ENCODE data around the gene ZNF710. TPM values are rescaled to one million over a fixed set of nuclear protein-coding genes. Genes with fewer than 3 reads are reported as not detected.
A peak's percentile ranks its signal among the peaks of the same experiment; 100 is the strongest.

ZNF710 gene
- total RNA-seq, 2 experiments from 2014 or later, result 22.7 to 24.9 TPM

DNA sequence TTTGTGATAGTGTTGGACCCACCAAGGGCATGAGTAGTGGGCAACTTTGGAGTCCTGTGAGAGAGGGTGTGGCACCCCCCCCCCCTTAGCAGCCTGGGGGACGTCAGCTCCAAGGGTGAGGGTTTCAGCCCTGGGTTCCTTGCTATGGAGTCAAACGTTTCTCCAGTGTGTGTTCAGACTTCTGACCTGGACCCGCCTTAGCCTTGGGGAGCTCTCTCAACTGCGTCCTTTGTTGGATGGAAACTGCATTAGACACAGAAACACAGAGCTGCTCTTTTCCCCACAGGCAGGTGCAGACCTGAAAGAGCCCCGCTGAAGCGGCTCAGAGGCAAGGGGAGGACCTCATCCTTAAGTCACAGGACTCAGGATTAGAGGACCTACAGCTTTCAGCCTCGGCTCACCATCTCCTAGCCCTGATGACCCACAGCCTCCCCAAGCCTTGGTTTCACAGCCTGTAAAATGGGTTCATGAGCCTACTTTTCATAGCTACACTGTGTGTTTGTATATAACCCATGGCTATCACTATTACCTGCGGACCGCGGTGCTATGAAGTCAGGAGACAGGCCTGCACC lies 19.9 kb downstream of the ZNF710 start:
- H3K27ac Mint-ChIP-seq, result no peak overlapping the region
- ChIA-PET POLR2A (no interaction called here), CTCF (interaction anchor here (0.6 to 0.7 kb wide), 2 partner anchors 49 to 281 kb away, joined by 3 read pairs; no protein-coding TSS in a partner anchor)
- H3K9me3 Mint-ChIP-seq (ENCODE audit: insufficient read depth), result no peaks in the 10 kb centered on the region
- H3K4me1 Mint-ChIP-seq (ENCODE audit: low read depth), result peaks cover 52% of the 10 kb centered on the region
- no peak for ATAC-seq
- no peak overlapping the region for H3K4me3 Mint-ChIP-seq
- H3K36me3 Mint-ChIP-seq (ENCODE audit: low read depth), result peaks cover 4% of the 10 kb centered on the region
- no peak for DNase-seq
- no peaks in the 10 kb centered on the region for H3K27me3 Mint-ChIP-seq (ENCODE audit: low read depth)

DNA sequence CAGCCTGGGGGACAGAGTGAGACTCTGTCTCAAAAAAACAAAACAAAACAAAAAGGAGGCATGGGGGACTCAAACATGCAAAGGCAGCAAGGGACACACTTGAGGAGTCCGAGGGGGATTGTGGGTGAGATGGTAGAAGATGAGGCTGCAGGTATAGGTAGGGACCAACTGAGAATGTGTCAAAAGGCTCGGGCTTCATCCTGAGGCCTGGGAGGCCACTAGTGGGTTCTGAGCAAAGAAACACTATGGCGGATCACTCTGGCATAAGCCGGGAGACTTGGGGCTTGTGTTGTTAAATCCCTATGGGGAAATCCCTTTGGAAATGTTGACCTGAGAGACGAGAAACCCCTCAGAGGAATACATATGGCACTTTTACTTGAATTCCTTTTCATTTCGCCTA lies 21.2 kb downstream of the ZNF710 start:
- Mint-ChIP-seq H3K4me1 (ENCODE audit: low read depth) (peaks cover 41% of the 10 kb centered on the region), H3K27ac (no peak overlapping the region), H3K9me3 (ENCODE audit: insufficient read depth) (no peaks in the 10 kb centered on the region), H3K36me3 (ENCODE audit: low read depth) (peaks cover 4% of the 10 kb centered on the region), H3K4me3 (no peak overlapping the region), H3K27me3 (ENCODE audit: low read depth) (no peaks in the 10 kb centered on the region)
- ChIA-PET CTCF (interaction anchor here (1.1 kb wide), 1 partner anchor 58 kb away, joined by 3 read pairs; no protein-coding TSS in a partner anchor), POLR2A (no interaction called here)
- ATAC-seq (no peak), DNase-seq (no peak)

DNA sequence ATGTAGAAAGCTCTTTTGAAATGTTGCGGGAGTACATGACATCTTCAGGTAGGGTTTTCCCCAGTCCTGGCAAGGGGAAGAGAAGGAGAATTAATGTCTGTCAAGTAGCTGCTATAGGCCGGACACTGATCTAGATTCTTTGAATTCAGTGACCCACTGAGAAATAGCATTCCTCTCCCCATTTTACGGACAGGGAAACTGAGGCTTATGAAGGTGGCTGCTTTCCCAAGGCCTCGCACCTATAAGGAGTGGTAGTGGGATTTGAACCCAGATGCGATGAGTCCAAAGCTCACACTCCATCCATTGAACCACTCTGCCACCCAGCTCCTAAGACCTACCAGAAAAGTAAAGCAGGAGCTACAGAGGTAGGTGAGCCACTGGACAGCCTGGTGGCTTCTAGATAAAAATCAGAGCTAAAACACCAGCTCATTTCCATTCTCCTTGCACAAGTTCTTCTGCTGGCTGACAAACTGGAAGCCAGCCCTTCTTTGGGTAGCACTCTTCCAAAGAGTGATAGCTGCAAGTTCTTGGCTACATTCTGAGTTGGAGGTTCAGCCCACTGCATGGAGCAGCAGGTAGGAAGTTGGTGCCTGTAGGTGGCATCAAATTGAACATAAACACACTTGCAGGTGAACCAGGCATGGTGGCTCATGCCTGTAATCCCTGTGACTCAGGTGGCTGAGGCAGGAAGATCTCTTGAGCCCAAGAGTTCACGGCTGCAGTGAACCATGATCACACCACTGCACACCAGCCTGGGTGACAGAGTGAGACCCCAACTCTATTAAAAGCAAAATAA lies 22.0 kb downstream of the ZNF710 start:
- Mint-ChIP-seq H3K4me3 (no peak overlapping the region), H3K27ac (no peak overlapping the region), H3K9me3 (ENCODE audit: insufficient read depth) (no peaks in the 10 kb centered on the region), H3K27me3 (ENCODE audit: low read depth) (no peaks in the 10 kb centered on the region), H3K4me1 (ENCODE audit: low read depth) (peaks cover 35% of the 10 kb centered on the region), H3K36me3 (ENCODE audit: low read depth) (peaks cover 3% of the 10 kb centered on the region)
- POLR2A ChIA-PET, result interaction anchor here (0.6 kb wide), 1 partner anchor 54 kb away, joined by 4 read pairs; no protein-coding TSS in a partner anchor
- CTCF ChIA-PET, result interaction anchor here (1.0 to 1.1 kb wide), 2 partner anchors 59 to 60 kb away, joined by 3 read pairs; no protein-coding TSS in a partner anchor
- DNase-seq (no peak), ATAC-seq (no peak)

DNA sequence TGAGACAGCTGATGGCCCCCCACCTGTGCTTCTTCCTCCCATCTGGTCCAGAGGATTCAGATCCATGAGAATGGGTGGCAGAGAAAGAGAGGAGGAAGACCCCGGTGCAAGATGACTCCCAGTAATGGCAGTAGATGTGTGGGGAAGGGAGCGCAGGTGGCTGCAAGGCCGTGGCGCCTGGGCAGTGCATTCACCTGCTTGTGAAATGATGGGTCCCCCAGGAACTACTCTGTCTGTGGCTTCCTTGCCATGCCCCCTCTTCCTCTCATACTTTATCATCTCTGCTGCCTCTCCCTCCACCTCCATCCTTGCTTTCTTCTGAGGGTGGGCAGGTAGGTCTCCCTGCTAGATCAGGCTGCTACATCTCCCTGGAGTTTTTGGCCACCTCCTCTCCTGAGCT lies 23.3 kb downstream of the ZNF710 start:
- ChIA-PET POLR2A (interaction anchor here (1.4 kb wide), 1 partner anchor 10 kb away, joined by 5 read pairs; no protein-coding TSS in a partner anchor), CTCF (interaction anchor here (0.7 kb wide), 1 partner anchor 150 kb away, joined by 4 read pairs; no protein-coding TSS in a partner anchor)
- Mint-ChIP-seq H3K36me3 (ENCODE audit: low read depth) (peaks cover 10% of the 10 kb centered on the region), H3K4me3 (no peak overlapping the region), H3K4me1 (ENCODE audit: low read depth) (peaks cover 37% of the 10 kb centered on the region), H3K9me3 (ENCODE audit: insufficient read depth) (no peaks in the 10 kb centered on the region), H3K27ac (no peak overlapping the region), H3K27me3 (ENCODE audit: low read depth) (no peaks in the 10 kb centered on the region)
- DNase-seq (no peak), ATAC-seq (no peak)

DNA sequence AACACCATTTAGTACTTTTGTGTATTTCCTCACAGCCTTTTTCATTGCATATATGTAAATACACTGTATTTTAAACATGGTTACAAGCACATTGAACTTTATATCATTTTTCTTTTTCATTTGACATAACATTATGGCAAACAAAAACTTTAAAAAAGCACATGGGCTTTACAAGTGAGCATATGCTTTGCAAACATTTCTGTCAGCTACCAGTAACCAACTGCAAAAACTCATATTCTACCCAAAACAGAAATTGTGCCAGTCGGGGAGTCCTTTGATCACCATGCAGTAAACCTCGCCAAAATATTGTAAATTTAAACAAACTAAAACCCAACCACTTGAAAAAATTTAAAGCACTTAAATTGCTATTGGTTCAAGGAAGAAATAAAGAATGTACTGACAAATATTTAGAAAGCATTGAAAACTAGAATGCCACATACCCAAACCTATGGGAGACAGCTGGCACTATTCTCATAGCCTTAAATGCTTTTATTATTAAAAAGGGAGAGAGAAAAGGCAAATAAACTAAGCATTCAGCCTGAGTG lies 24.4 kb downstream of the ZNF710 start:
- no peaks in the 10 kb centered on the region for H3K9me3 Mint-ChIP-seq (ENCODE audit: insufficient read depth)
- no peak overlapping the region for H3K4me3 Mint-ChIP-seq
- peaks cover 12% of the 10 kb centered on the region for H3K36me3 Mint-ChIP-seq (ENCODE audit: low read depth)
- H3K4me1 Mint-ChIP-seq (ENCODE audit: low read depth), result peaks cover 39% of the 10 kb centered on the region
- ATAC-seq, result no peak
- H3K27ac Mint-ChIP-seq, result no peak overlapping the region
- H3K27me3 Mint-ChIP-seq (ENCODE audit: low read depth), result no peaks in the 10 kb centered on the region
- CTCF ChIA-PET, result interaction anchor here (1.1 kb wide), 1 partner anchor 45 kb away, joined by 4 read pairs; no protein-coding TSS in a partner anchor
- POLR2A ChIA-PET, result interaction anchor here (1.4 kb wide), 1 partner anchor 9 kb away, joined by 5 read pairs; no protein-coding TSS in a partner anchor
- no peak for DNase-seq

DNA sequence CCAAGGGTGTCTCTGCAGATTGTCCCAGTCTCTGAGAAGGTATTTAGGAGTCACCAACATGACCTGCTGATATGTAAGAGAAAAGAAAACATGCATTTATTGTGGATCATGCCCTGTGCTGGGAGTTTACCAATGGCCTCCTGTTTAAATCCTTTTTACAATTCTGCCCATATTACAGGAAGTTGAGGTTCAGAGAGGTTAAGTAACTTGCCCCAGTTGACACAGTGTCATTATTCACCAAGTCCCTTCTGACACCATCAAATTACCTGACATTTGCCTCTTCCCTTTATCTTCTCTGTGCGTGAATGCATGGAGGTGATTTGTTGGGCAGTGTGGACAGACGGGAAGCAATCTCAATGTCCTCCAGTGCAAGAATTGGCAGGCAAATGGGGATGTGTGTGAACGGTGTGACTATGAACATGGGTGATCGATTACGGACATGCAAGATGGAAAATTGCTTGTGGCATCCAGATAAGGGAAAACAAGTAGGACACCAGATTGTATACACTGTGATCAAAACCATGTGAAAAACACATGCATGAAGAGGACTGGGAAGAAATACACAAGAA lies 27.3 kb downstream of the ZNF710 start:
- ATAC-seq, result no peak
- H3K4me3 Mint-ChIP-seq, result no peak overlapping the region
- peaks cover 56% of the 10 kb centered on the region for H3K4me1 Mint-ChIP-seq (ENCODE audit: low read depth)
- POLR2A ChIA-PET, result interaction anchor here (0.7 kb wide), 1 partner anchor 13 kb away, joined by 3 read pairs; no protein-coding TSS in a partner anchor
- no peaks in the 10 kb centered on the region for H3K9me3 Mint-ChIP-seq (ENCODE audit: insufficient read depth)
- H3K27me3 Mint-ChIP-seq (ENCODE audit: low read depth), result no peaks in the 10 kb centered on the region
- peaks cover 14% of the 10 kb centered on the region for H3K36me3 Mint-ChIP-seq (ENCODE audit: low read depth)
- no peak for DNase-seq
- CTCF ChIA-PET, result interaction anchor here (1.0 to 1.3 kb wide), 2 partner anchors 26 to 43 kb away, joined by 3 read pairs; no protein-coding TSS in a partner anchor
- no peak overlapping the region for H3K27ac Mint-ChIP-seq

DNA sequence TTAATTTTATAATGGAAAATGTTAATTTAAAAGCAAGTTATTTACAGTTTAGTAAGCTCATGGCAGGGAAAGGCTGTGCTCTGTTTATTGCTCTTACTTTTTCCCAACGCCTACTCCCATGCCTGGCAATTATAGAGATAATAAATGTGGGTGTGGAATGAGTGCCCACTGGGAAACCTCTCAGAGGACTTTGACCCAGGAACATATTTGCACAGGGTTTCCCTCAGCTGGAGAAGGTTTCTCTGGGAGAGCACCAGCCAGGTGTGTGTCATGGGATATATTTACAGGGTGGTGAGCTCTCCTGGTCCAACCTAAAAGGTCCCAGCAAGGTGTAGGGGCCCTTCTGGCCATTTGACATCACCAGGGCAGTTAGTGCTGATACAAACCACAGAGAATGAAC lies 27.9 kb downstream of the ZNF710 start:
- Mint-ChIP-seq H3K27ac (no peak overlapping the region), H3K36me3 (ENCODE audit: low read depth) (peaks cover 14% of the 10 kb centered on the region), H3K4me3 (no peak overlapping the region), H3K9me3 (ENCODE audit: insufficient read depth) (no peaks in the 10 kb centered on the region), H3K27me3 (ENCODE audit: low read depth) (no peaks in the 10 kb centered on the region), H3K4me1 (ENCODE audit: low read depth) (peaks cover 56% of the 10 kb centered on the region)
- POLR2A ChIA-PET, result no interaction called here
- CTCF ChIA-PET, result interaction anchor here (1.0 to 1.3 kb wide), 2 partner anchors 26 to 43 kb away, joined by 3 read pairs; no protein-coding TSS in a partner anchor
- ATAC-seq (no peak), DNase-seq (no peak)

DNA sequence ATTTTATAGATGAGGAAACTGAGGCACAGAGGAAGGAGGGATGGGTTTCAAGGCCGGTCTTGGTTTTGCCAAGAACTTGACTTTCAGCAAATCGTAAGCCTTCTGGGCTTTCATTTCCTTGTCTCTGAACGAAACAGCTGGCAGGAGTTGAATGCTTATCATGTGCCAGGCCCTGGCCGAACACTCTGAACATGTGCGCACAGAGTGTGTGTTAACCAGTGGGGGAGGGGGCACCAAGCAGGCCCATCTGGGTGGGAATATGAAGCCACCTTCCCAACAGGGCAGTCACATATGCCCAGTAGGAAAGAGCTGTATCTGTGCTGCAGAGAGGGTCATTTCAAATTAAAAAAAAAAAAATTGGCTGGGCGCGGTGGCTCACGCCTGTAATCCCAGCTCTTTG lies 29.3 kb downstream of the ZNF710 start:
- ATAC-seq (no peak), DNase-seq (no peak)
- H3K27ac Mint-ChIP-seq, result no peak overlapping the region
- no peaks in the 10 kb centered on the region for H3K27me3 Mint-ChIP-seq (ENCODE audit: low read depth)
- H3K9me3 Mint-ChIP-seq (ENCODE audit: insufficient read depth), result no peaks in the 10 kb centered on the region
- H3K4me3 Mint-ChIP-seq, result no peak overlapping the region
- peaks cover 60% of the 10 kb centered on the region for H3K4me1 Mint-ChIP-seq (ENCODE audit: low read depth)
- POLR2A ChIA-PET, result no interaction called here
- CTCF ChIA-PET, result interaction anchor here (1.9 kb wide), 1 partner anchor 17 kb away, joined by 7 read pairs; no protein-coding TSS in a partner anchor
- H3K36me3 Mint-ChIP-seq (ENCODE audit: low read depth), result peaks cover 14% of the 10 kb centered on the region

DNA sequence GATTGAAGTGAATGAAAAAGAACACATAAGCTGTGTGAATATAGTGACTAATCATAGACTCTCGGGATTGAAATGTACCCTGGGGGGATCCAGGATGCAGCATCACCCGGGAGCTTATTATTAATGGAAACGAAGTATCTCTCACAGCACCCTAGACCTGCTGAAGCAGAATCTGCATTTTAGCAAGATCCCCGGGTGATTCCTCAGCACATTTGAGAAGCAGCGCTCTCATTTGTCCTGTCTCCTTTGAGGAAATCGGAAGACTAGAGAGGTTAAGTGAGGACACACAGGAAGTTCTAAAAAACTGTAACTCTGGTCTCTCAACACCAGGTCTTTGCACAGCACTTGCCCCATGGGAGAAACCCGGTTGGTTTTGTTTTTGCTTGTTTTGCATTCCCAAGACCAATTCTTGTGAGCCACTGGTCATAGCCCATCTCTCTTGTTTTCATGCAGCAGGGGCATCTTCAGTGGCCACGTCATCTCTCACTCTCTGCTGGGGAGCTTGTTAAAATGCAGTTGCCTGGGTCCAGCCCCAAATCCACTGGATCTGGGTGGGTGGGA lies 30.2 kb downstream of the ZNF710 start:
- peak overlapping the region; percentile 81 for H3K27ac Mint-ChIP-seq
- H3K27me3 Mint-ChIP-seq (ENCODE audit: low read depth), result no peaks in the 10 kb centered on the region
- H3K4me1 Mint-ChIP-seq (ENCODE audit: low read depth), result peaks cover 69% of the 10 kb centered on the region
- peak overlapping the region; percentile 55 for H3K4me3 Mint-ChIP-seq
- DNase-seq, result peak; percentile 35
- ATAC-seq, result peak; percentile 43
- ChIA-PET CTCF (interaction anchor here (0.9 to 1.9 kb wide), 5 partner anchors 18 to 138 kb away, joined by 3 to 7 read pairs (median 3); partner anchors contain the start of gene AP3S2), POLR2A (interaction anchor here (0.8 to 1.5 kb wide), 4 partner anchors 14 to 68 kb away, joined by 3 to 4 read pairs (median 4); partner anchors contain the start of gene ZNF710)
- no peaks in the 10 kb centered on the region for H3K9me3 Mint-ChIP-seq (ENCODE audit: insufficient read depth)
- H3K36me3 Mint-ChIP-seq (ENCODE audit: low read depth), result peaks cover 14% of the 10 kb centered on the region

DNA sequence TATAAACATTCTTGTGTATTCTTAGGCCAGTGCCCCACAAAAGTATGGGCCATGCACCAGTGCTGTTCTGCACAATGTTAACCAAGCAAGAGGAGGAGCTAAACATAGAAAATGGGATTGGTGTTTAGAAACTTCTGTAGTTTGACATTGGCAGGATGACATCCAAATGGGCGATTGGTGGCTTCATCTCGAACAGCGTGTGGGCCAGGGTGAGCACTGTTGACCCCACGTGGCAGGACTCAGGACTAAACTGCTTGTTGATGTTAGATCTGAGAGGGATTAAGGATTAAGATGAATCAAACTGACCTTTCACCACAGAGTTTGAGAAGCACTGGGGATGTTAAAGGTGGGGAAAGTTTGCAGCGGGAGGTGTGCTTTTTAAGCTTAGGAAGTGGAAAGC lies 31.9 kb downstream of the ZNF710 start:
- ATAC-seq (no peak), DNase-seq (no peak)
- Mint-ChIP-seq H3K27ac (peak overlapping the region; percentile 81), H3K36me3 (ENCODE audit: low read depth) (peaks cover 17% of the 10 kb centered on the region), H3K4me3 (no peak overlapping the region), H3K9me3 (ENCODE audit: insufficient read depth) (no peaks in the 10 kb centered on the region), H3K4me1 (ENCODE audit: low read depth) (peaks cover 84% of the 10 kb centered on the region), H3K27me3 (ENCODE audit: low read depth) (no peaks in the 10 kb centered on the region)
- ChIA-PET CTCF (interaction anchor here (0.6 to 2.8 kb wide), 4 partner anchors 20 to 139 kb away, joined by 3 to 19 read pairs (median 6); partner anchors contain the start of gene AP3S2), POLR2A (interaction anchor here (1.3 to 1.5 kb wide), 2 partner anchors 20 to 35 kb away, joined by 3 to 4 read pairs; no protein-coding TSS in a partner anchor)

DNA sequence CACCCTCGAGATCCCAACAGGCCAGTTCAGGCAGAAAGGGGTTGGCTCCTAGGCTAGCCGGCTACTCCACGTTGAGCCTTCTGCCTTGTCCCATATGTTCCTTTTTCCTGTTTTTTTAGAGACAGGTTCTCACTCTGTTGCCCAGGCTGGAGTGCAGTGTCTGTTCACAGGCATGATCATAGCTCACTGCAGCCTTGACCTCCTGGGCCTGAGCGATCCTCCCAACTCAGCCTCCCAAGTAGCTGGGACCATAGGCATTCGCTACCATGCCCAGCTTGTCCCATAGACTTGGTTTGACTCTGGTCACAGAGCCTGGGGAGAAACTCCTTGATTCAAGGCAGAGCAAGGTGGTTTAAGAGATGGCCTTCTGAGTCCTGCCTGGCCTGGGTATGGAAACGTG lies 32.3 kb downstream of the ZNF710 start:
- ChIA-PET POLR2A (interaction anchor here (1.4 to 1.5 kb wide), 2 partner anchors 20 to 34 kb away, joined by 3 to 4 read pairs; no protein-coding TSS in a partner anchor), CTCF (interaction anchor here (0.6 to 2.8 kb wide), 3 partner anchors 20 to 139 kb away, joined by 3 to 19 read pairs (median 7); partner anchors contain the start of gene AP3S2)
- Mint-ChIP-seq H3K27ac (peak overlapping the region; percentile 81), H3K4me1 (ENCODE audit: low read depth) (peaks cover 84% of the 10 kb centered on the region), H3K4me3 (peak overlapping the region; percentile 50), H3K36me3 (ENCODE audit: low read depth) (peaks cover 15% of the 10 kb centered on the region), H3K27me3 (ENCODE audit: low read depth) (no peaks in the 10 kb centered on the region), H3K9me3 (ENCODE audit: insufficient read depth) (no peaks in the 10 kb centered on the region)
- DNase-seq (no peak), ATAC-seq (no peak)

Data from activated CD8-positive, alpha-beta T cell treated with anti-CD3 and anti-CD28 coated beads, Interleukin-2, amount 10 ng/mL, durations not matched to agents 7 days and 5 days (primary cell).